Suppressor macrophage (primary cell): ENCODE measurements around the gene SPATA25.
"Not testable (repeated sequence)": the region's sequence is repeated elsewhere in the genome, so short reads cannot be mapped to it uniquely, and the experiment has no call there.

Experiments
- DNase-seq, 4 experiments: peaks; one replicate each; pipeline ENCODE4 v3.0.0-alpha.2; 2020 to 2022

SPATA25 gene

GRCh38 chr20:45892828-45893500 is 5.5 kb upstream of the SPATA25 start:
- DNase-seq, result peak in 3 of 4 experiments; percentile 18 to 33 (median 21)

- DNase-seq, result peak; percentile 26 to 63 (median 58)
Observed at GRCh38 chr20:45892049-45892825, 4.8 kb upstream of the SPATA25 start.

DNA sequence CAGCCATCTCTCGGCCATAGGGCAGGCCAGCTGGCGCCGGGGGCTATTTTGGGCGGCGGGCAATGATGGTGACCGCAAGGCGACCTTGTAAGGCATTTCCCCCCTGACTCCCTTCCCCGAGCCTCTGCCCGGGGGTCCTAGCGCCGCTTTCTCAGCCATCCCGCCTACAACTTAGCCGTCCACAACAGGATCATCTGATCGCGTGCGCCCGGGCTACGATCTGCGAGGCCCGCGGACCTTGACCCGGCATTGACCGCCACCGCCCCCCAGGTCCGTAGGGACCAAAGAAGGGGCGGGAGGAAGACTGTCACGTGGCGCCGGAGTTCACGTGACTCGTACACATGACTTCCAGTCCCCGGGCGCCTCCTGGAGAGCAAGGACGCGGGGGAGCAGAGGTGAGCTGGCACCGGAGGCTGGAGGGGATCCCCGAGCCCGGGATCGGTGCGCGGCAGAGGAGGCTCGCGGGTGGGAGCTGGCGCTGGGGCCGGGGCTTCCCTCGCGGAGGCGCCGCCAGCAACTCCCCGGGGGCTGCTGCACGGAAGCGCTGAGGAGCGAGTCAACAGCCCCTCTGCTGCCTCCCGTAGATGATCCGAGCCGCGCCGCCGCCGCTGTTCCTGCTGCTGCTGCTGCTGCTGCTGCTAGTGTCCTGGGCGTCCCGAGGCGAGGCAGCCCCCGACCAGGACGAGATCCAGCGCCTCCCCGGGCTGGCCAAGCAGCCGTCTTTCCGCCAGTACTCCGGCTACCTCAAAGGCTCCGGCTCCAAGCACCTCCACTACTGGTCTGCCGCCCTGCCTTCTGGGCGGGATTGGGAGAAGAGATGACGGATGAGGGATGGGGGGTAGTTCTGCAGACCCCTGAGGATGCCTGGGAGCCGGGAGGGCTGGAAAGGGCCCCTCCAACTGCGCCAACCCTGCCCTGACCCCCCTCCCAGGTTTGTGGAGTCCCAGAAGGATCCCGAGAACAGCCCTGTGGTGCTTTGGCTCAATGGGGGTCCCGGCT is 3.9 kb upstream of the SPATA25 start, which contains the start of the genes CTSA and NEURL2:
Gene CTSA (plus strand): TSS at position 351 of the 999 bp plus-strand sequence. CDS start 234 bp downstream, at position 585.
Gene NEURL2 (minus strand): TSS at position 224 of the 999 bp plus-strand sequence. CDS start 217 bp downstream, at position 7.
- peak; percentile 81 to 92 (median 90) for DNase-seq

GRCh38 chr20:45890077-45890984 is 2.9 kb upstream of the SPATA25 start:
- peak; percentile 78 to 88 (median 82) for DNase-seq

DNA sequence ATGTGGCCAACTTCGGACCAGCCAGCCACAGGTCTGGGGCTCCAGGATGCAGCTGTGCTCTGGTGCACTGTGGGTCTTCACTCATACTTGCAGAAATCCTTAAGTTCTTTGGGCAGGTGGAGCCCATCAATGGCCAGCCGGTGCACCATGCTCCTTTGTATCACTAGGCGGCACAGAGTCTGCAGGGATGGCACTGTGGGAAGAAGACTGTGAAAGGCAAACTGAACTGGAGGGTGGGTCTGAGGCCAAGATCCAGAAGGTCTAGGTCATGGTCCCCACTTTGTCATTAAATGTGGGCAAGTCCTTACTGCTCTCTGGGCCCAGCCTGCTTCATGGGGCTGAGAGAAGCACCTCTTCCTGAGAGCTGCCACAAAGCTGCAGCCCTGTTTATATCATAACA is 1.3 kb upstream of the SPATA25 start:
- DNase-seq, result no peak

- no peak for DNase-seq
Observed at GRCh38 chr20:45886590-45887345, 654 bp downstream of the SPATA25 start.

DNA sequence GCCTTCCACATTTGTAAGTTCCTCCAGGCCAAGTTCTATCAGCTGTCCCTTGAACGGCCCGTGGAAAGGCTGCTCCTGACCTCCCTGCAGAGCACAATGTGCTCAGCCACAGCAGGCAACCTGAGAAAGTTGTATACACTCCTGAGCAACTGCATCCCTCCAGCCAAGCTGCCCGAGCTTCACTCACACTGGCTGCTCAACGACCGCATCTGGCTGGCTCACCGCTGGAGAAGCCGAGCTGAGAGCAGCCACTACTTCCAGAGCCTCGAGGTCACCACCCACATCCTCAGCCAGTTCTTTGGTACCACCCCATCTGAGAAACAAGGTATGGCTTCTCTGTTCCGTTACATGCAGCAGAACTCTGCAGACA is 4.3 kb downstream of the SPATA25 start:
- DNase-seq, result no peak

DNA sequence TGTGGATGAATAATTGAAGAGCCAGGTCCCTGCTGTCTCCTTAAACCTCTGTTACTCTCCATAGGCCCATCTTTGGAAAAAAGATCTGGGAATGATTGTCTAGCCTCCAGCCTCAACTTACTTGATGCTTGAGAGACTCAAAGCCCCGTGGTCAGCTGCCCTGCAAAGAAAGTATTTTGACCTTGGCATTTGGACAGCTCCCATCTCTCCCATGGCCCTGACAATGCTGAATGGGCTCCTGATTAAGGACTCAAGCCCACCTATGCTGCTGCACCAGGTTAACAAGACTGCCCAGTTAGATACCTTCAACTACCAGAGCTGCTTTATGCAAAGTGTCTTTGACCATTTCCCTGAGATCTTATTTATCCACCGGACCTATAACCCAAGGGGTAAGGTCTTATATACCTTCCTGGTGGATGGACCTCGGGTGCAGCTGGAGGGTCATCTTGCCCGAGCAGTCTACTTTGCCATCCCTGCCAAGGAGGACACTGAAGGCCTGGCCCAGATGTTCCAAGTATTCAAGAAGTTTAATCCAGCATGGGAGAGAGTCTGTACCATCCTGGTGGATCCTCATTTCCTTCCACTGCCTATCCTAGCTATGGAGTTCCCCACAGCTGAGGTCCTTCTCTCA is 4.8 kb downstream of the SPATA25 start:
- DNase-seq, result no peak

DNA sequence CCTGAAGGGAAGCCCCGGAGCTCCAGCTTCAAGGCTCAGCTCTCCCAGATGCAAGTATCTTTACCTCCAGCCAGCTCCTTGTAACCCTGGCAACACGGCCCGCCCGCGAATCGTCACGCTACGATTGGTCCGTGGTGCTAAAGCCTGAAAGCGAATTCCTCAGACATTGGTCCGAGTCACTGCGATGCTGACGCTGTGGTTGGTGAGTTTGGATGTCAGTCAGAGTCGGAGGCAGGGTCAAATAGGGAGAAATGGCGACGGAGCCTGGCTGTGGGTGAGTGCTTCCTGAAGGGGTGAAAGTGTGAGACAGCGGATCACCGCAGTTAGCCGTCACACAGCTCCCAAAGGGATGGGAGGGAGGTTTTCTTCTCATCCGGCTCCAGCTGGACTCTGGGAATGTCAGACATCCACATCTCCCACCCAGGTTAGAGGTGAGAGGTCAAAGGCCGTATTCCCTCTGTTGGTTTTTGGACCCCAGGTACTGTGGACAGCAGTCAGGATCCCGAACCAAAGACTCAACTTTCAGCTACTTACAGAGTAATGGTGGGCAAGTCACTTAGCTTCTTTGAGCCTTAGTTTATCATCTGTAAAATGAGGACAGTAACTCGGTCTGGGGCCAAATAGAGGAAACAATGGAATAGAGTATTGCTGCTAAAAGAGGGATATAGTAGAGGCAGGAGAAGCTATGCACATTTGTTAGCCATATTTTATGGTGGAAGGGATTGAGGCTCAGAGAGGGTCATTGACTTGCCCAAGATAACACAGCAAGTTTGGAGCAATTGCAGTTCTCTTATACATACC is 6.2 kb downstream of the SPATA25 start, which contains the start of gene ZSWIM1:
Gene ZSWIM1 (plus strand): TSS at position 240 of the 801 bp plus-strand sequence. CDS start 1,366 bp downstream, outside the sequence.
- peak; percentile 99 for DNase-seq

DNA sequence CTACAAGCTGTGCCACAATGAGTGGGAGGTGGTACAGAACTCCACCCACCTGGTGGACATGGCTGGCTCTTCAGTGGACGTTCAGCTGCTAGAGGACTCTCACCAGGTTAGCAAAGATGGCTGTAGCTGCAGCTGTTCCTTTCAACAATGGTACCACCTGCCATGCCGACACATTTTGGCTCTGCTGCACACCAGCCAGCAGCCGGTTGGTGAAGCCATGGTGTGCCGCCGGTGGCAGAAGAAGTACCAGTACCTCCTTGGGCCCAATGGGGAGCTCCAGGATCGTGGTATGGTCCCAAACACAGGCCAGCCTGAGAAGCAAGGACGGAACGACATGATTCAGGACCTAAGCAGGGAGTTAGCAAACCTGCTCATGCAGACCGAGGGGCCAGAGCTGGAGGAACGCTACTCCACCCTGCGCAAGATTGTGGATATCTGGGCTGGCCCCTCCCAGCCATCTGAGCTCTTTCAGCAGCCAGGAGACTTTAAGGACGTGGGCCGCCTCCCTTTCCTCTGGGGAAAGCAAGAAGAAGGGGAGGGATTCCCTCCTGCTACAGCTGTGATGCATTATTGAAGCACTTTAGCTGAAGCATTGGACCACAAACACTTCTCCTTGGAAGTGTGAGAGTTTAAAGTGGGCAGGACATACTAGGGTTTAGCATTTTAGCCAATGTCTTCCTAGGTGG is 9.2 kb downstream of the SPATA25 start:
- no peak for DNase-seq

DNA sequence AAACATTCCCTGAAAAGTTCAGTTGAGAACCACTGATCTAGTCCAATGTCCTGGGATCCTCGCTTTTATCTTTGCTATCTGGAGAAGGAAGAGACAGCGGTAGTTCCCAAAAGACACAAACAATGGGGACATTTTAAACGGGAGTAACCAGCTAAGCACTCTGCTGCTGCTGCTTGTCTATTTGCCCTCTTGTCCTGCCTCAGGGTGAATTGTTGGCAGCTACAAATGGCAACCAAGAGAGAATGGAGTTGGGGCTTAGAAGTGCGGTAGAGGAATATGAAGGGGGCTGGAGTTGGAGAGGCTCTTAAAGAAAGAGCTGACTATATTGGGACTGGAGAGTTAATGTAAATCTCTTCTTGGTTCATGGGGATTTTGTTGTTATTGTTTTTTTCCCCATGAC is 12.8 kb downstream of the SPATA25 start:
- DNase-seq, result no peak

GRCh38 chr20:45874104-45874481 is 13.3 kb downstream of the SPATA25 start:
- DNase-seq, result not testable (repeated sequence)

GRCh38 chr20:45873409-45874103 is 13.9 kb downstream of the SPATA25 start:
- DNase-seq, result no peak

GRCh38 chr20:45872626-45873025 is 14.8 kb downstream of the SPATA25 start:
- no peak for DNase-seq

DNA sequence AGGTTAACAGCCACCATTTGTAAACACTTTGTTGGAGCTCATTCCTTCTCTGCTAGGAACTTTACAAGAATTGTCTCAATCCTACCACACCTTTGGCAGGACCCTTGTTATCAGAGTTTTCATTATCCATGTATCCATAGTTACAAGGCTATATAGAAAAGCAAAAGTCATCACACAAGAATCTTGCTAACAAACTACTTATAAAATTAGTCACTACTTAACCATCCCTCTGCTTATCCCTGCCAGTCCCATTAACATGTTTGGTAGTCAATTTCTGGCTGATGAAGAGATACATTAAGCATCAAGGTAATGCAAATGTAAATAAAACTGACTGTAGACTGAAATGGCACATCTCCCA is 19.6 kb downstream of the SPATA25 start:
- no peak for DNase-seq

DNA sequence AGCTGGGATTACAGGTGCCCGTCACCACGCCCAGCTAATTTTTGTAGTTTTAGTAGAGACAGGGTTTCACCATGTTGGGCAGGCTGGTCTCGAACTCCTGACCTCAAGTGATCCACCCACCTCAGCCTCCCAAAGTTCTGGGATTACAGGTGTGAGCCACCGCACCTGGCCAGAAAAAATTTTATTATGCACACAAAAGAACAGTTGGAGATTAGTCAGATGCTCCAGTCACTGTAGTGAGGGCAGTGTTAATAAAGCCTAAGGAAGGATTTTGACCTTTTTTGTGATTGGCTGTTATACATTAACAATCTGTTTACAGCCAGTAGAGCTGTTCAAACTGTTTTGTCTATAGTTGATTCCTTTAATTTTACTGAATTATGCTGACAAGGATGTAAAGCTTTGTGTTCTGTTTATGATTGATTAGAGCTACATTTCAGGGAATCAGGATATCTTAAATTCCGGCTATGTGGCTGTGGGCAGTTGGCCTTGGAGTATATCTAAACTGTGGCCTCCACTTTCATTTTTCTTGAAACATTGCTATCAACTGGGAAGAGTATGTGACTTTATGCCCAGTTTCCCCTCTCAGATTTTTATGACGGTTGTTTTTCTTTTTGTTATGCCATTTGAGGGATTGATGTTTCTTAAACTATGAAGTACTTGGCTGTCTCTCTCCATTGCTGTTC is 20.1 kb downstream of the SPATA25 start:
- DNase-seq, result no peak

DNA sequence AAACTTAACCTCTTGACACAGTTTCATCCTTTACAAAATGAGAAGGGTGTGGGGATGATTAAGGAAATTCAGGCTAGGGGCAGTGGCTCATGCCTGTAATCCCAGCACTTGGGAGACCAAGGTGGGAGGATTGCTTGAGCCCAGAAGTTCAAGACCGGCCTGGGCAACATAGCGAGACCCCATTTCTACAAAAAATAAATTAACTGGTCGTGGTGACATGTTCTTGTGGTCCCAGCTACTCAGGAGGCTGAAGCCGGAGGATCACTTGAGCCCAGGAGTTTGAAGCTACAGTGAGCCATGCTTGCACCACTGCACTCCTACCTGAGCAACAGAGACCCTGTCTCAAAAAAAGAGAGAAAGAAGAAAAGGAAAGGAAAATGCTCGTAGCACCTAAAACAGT is 21.0 kb downstream of the SPATA25 start:
- DNase-seq, result no peak
